DMS 273 (cell line): Measurements from ENCODE around the gene SLC24A3.

Experiments
- DNase-seq: peaks from one replicate; lab custom pipeline; 2025; ENCODE audit not compliant: unreplicated experiment; lab: John Stamatoyannopoulos, UW

SLC24A3 gene

DNA sequence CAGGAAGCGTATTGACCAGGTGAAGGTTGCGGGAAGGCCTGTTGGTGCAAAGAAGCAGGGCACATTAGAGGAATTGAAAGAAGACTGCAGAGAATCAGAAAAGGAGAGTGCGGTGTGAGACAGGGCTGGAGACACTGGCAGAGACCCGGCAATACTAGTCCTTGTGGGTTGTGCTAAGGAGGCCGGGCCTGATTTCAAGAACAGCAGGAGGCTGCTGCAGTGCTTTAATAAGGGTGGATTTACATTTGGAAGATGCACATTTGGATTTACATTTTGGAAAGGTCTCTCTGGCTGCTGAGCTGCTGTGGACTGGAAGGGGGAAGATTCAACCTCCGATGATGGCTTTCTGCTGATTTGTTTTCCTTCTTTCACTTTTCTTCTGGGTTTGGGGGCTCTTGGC, 167.8 kb downstream of the SLC24A3 start:
- peak; percentile 11 for DNase-seq

DNA sequence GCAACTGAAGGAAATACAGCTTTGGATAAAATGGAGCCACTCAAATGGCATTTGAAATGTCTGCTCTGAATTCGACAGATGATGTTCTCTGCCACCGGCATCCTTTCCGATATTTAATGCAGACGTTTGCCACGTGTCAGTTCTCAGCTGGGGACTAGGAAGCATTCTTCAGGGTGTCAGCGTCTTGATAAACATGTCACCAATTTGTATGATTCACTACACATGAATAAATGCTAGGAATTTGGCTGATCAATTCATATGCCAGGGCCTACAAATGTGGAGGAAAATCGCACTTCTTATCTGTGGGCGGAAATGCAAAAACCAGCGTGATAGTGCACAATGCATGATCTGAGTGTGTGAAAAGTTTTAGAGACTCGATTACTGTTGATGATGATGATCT, 169.5 kb downstream of the SLC24A3 start:
- DNase-seq: no peak

DNA sequence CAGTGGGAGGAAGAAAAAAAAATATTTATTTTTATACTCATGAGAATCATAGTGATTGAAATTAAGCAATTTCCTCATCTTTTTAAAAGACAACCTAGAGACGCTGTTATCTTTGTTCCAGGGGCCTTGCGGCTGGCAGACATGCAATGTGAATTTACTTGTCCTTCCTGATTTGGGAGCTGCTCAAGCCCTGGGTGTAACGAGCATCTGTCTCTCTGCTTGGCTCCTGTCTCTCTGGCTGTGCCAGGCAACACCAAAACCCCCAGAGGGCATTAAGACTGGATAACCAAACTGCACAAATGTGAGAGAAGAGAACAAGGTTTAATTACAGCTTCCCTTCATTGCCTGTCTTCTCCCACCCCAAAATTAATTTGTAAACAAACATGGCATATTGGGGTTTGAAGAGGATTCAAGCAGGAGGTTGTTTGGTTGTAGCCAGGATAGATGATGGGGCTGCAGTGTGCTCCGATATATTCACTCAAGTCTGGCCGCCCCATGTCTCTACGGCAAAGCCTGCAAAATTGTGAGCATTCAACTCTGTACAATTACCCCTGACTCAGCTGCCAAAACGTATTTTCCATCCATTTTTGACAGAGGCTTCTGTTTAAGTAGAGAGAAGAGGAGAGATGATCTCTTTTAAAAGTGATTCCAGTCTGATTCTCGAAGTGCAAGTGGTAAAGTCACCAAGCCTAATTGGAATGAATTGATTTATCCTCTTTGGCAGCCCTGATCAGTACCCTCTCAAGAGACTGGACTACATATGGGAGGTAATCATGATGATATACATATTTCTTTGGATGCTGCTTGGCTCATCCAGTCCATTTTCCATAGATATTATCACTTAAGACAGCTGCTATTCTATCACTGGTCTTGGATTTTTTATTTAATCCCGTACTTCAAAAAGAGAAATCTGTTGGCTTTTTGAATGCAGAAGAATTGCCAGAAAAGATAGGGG, 170.2 kb downstream of the SLC24A3 start:
- peak; percentile 49 for DNase-seq

DNA sequence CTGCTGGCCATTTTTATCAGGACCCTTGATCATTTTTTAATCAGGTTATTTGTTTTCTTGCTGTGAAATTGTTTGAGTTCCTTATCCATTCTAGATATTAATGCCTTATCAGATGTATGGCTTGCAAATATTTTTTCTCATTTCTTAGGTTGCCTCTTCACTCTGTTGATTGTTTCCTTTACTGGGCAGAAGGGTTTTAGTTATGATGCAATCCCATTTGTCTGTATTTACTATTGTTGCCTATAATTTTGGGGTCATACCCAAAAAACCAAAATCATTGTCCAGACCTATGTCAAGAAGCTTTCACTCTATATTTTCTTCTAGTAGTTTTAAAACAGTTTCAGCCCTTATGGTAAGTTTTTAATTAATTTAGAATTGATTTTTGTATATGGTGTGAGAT, 172.5 kb downstream of the SLC24A3 start:
- DNase-seq: no peak

DNA sequence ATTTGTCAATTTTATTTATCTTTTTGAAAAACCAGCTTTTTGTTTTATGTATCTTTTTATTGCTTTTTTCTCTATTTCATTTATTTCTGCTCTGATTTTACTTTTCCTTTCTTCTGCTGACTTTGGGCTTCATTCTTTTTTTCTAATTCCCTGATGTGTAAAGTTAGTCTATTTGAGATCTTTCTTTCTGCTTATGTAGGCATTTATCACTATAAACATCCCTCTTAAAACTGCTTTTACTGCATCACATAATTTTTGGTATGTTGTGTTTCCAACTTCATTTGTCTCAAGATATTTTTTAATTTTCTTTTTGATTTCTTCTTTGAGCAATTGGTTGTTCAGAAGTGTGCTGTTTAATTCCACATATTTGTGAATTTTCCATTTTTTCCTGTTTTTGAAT, 174.8 kb downstream of the SLC24A3 start:
- no peak for DNase-seq

DNA sequence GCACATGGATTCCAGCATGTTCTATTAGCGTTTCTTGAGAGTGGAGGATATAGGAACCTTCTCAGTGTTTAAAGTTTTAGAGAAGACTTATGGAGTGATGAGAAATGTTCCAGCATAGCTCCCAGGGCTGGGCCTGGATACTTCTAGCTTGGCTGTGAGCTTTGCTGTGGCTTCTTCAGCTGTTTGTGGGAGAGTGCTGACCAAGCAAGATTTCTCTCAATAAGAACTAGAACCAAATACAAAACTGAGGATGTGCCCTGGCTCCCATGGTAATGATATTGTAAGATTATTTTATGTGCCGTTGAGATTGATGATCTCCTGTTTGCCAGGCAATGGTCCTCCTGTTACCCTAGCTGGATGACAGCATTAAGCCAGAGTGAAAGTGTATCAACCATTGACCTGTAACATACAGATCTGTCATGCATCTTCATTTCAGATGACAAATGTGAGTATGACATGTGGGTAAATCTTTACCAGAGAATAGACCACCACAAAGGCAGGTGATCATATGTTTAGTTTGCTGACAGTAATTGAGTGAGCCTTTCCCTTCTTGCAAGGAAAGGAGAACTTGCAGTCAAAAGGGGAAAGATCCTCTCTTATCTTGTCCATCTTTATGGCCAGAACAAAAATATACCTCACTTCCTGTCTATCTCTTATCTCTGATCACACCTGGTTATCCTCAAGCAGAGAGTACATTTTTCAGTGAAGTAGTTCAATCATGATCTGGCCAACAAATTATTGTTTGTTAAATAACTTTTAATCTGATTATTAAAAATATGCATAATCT, 180.1 kb downstream of the SLC24A3 start:
- no peak for DNase-seq

DNA sequence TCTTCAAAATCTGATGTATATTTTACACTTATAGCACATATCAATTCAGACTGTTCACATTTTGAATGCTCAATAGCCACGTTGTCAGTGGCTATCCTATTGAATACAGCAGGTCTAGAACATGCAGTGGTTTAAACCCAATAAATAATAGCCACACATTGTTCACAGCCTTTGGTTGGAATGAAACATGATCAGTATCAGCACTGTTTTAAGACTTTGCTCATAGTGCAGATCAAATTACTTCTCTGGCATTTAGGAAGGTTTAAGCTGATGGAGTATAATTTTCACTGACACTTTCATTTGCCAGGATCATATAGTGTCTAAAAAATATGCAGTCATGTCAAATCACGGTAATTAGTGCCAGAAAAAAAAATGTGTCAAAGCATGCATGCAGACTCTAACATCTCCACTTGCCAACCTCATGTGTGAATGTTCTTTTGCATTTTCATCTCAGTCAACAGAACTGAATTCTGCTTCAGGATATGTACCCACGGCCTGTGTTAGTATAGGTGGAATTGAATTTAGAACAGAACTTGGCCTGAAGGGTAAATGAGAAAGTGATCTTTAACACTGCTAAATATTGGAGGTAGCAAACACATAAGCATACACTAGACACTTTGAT, 184.1 kb downstream of the SLC24A3 start:
- no peak for DNase-seq

DNA sequence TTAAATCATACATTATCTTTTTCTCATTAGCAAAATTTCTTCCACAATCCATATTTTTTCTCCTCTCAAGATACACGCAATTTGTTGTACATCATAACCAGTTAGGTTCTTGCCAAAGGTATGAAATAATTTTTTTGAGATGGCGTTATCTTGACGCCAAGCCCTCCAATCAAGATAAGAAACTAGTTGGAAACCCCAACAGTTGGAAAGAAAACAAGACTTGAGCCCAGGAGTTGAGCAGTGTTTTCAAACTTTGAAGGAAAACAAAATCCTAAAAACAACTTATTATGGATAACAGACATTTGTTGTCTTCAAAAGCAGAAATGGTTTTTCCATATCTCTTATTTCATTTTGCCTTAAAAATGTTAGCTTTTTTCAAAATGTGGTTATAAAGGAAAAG, 184.8 kb downstream of the SLC24A3 start:
- no peak for DNase-seq

DNA sequence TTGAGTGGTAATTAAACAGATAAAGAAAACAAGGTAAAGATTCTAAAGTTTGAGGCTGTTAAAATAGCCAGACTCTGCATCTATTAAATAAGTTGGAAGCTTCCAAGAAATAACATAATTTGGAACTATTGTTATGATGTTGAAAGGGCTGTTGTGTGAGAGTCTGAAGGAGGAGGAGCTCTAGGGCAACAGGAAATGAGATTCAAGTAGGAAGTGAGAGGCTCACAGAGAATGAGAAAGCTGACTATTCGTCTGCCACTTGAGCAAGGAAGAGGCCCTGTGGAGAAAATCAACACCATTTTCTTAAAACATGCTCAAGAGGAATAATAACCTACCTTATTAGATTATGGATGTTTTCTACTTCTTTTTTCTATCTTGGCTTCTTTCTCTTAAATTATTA, 185.2 kb downstream of the SLC24A3 start:
- no peak for DNase-seq

DNA sequence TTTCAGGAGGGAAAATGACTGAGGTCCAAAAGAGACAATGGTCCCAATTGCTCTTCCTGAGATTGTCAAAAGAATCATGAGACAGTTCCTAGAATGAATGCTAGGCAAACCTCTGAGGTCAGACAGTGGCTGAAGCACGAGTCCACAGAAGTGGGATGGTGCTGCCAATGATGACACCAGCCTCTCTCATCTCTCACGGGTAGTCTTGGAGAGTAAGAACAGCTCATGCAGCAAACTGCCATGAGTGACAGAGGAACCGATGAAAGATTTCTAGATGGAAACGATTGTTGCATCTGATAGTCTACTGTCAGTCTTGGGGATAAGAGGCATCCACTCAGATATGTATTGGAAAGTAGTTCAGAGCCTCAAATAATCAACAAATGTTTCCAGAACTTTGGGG, 188.7 kb downstream of the SLC24A3 start:
- no peak for DNase-seq

DNA sequence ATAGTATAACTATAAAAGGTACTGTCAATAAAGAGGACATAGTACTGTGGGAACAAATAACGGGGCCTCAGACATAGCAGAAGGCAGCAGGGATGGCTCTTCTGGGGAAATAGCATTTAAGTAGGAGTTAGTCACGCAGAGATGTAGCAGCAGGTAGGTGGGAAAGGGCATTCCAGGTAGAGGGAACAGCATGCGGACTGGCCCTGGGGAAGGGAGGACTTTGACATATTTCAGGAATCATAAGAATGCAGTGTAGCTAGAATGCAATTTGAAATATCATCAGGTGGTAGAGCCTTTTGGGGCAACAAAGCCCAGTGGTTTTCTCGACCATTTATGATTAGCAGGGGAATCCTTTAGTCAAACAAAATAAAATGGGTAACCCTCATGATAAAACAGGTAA, 191.1 kb downstream of the SLC24A3 start:
- DNase-seq: no peak

DNA sequence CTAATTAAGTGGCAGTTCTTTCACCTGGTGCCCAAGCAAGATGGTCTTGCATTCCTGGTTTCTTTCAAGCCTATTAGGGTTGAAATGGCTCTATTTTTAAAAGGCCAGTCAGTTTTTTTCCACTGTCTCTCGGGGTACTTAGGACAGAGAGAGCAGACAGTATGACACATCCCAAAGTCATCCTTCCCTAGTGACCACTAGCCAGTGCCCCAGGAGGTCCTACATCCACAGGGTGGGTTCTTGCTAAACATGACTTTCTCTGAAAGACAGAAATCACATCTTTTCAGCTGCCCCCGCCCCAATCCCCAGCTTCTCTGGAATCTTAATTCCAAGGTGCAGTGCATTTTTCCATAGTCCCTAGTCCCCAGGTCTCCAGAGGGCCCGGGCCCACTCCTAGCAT, 192.4 kb downstream of the SLC24A3 start:
- no peak for DNase-seq

DNA sequence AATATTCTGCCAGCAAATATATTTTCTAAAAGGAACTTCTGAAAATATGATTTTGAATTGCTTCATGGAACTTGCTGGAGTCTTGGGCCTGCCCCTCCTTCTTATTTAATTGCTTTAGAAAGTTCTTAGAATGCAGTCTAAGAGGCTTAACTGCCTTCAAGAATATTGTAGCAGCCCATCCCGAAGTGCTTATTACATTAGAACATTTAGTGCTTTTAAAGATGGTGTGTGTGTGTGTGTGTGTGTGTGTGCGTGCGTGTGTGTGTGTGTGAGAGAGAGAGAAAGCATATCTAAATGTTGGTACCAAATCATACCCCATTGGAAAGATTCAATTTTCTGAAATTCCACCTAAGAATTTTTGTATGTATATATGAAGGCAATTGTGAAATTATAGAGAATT, 193.5 kb downstream of the SLC24A3 start:
- no peak for DNase-seq

DNA sequence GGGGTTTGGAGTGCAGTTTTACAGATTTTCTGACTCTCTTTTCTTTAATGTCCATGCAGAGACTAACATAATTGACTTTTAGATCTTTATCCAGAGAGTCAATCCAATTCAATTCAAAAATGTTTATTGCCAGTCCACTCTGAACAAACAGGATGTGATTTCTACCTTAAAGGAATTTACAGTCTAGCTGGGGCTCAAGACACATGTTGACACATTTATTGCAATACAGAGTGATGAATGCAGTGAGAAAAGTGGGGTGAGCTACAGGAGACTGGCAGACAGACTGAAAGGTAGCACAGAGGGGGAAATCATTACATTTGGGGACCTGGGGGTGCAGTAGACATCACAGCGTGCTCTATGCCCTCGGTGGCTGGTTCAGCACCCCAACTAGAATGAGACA, 193.9 kb downstream of the SLC24A3 start:
- no peak for DNase-seq

DNA sequence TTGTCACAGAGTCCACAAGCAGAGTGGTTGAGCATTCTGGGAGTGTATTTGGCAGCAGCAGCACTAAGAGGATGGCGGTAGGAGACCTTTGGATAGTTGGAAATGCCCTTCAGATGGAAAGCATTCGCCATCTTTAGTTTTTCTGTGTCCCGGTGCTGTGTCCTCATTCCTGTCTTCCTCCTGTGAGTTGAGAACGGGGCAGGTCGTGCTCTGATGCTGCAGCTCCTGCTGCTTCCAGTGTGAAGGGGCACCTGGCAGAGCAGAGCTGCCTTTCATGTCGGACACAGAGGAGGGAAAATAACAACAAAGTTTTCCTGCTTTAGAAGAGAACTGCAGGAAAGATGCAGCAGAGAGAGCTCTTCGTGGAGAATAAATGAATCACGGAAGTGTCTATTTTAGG, 194.8 kb downstream of the SLC24A3 start:
- DNase-seq: no peak

DNA sequence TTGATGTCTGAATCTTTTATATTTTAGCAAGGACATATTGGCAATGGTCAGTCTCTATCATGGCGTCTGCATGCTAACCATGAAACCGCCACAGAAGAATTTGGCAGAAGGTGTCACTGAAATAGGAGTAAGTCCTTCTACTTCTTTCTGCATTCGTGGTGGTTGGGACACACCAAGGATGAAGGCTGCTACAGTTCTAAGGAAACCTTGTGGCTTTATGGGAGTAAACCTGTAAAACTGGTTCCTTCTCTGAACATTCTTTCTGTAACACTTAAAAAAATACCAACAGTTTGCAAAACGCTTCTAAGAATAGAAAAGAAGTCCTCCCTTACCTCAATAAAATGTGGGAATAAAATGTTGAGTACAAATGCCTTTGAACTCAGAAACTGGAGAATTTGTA, 195.3 kb downstream of the SLC24A3 start:
- DNase-seq: no peak

DNA sequence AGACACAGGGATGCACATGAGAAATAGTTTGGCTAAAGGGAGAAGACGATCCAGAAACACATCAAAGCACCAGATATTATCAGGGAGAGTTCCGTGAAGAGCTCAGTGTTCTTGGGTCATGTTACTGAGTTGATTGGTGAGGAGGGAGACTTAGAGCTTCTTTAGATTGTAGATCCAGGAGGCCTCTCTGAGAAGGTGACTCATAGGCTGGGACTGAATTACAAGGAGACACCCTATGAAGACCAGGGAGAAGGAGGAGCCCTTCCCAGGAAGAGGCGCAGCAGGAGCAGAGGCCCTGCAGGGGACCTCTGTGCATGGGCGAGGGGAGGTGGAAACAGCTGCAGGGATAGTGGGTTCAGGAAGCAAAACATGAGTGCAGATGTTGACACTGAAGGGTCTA, 196.5 kb downstream of the SLC24A3 start:
- DNase-seq: no peak

DNA sequence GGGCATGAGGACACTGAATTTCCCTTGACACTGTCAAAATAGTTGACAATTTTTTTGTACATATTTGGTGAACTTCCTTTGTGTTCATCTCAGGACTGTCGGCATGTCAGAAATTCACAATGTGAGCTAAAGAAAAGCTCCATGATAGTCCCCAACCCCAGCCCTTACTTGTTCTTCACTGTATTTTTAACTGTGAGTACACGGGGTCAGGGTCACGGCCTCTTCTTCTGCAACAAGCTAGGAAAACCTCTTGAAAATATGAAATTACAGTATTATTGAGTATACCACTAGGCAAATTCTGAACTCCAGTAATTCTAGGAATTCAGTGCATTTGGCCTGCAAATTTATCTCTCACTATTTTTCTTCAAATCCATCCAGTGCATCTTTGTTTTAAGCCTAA, 199.4 kb downstream of the SLC24A3 start:
- no peak for DNase-seq

DNA sequence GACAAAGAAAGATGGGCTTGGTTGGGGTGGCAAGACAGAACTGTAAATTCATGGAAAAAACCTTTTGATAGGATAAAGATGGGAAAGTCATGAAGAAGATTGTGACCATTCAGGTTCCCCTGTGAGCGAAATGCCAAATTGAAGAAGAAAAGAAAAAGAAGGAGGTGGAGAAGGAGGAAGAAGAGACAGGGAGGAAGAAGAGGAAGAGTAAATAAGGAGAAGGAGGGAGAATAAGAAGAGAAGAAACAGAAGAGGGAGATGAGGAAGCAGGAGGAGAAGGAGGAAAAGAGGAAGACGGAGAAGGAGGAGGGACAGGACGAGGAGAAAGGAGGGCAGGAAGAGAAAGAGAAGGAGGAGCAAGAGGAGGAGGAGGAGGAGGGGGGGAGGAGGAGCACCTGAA, 199.8 kb downstream of the SLC24A3 start:
- DNase-seq: no peak

DNA sequence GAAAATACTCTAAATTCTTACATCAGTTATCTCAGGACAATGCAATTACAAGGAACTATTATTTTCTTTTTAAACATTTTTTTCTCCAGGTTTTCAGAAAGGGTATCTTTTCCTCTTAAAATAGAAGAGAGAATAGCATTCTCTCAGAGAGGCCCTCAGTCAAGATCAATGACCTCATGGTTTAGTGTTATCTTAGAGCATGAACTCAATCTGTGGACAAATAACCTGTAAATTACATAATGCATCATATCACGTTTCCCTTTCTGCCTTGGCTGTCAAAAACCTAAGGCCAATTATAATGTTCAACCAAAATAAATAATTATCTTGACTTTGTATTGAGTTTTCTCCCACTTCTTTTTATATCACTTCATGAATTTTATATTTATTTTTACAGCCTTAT, 202.2 kb downstream of the SLC24A3 start:
- no peak for DNase-seq

DNA sequence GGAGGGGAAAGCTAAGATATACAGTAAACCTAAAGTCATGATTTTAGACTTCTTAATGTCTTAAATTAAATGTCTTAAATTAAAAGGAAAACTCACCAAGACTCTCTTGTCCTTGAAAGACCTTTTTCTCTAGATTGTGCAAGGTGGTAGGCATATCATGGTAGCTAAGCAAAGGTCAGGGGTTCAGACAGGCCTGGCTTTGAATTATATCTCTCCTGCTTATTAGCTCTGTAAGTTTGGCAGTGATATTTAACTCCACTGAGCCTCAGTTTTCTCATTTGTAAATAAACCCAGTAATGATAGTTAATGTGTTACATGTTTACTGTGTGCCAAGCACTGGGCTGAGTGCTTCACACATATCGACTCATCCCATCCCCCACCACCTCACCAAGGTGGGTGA, 203.3 kb downstream of the SLC24A3 start:
- no peak for DNase-seq

DNA sequence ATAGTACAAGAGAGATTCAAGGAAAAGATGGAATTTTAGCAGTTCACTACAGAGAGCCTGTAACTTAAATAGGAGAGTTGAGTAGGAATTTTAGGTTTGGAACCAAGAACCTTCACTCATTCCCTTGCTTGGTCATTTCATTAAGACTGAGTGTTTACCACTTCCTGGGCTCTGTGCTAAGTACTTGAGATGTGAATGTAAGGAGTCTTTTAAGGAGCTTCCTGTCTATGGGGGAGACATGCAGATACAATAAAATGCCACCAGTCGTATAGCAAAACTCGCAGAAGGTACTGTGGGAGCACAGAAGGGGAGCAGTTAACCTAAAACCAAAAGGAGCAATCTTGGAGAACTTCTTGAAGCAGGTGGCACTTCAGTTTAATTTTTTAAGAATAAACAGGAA, 204.2 kb downstream of the SLC24A3 start:
- no peak for DNase-seq
